HG03103 (cell line): Measurements from ENCODE around the gene JAK1.
"Not testable (repeated sequence)": the region's sequence is repeated elsewhere in the genome, so short reads cannot be mapped to it uniquely, and the experiment has no call there.

ENCODE experiments used
- ATAC-seq: cut with Tn5 transposase; IDR thresholded peaks from one replicate; pipeline ENCODE4 v1.9.1; 2021; ENCODE audit warnings: low read depth; ENCODE audit not compliant: unreplicated experiment

Gene JAK1

DNA sequence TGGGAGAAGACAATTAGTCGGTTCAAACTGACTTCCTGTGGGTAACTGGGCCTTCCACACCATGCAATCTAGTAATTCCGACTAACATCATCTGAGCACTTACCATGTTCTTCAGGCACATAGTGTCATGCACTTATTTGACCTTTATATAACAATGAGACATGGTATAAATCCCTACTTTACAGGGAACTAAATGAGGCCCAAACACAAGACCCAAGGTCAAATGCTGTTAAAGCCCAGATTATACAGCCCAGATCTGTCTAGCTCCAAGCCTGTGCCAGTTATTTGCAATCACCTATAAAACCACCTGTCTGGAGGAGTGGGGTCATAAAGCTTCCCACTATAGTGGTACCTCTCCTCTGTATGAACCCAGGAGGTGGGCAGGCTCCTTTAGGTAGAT lies 40.8 kb downstream of the JAK1 start:
- no peak for ATAC-seq

DNA sequence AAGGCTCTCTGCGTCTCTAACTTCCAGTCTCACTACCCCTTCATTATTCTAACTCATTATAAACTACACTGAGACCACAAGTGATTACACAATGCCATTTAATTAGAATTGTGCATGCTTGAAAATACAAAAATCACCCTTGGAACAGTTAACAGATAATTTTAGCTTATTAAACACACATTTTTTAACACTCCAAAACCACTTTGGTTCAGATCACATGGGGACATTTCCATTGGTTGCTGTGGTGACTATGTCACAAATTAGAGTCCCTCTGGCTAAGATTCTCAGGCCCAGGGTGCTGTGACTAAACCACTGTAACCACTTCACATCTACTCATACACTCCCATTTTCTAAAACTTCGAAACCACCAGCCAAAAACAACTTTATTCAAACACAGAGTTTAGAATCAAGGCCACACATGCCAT lies 43.0 kb downstream of the JAK1 start:
- ATAC-seq: no peak

- no peak for ATAC-seq
Observed at GRCh38 chr1:64922336-64922735, 44.0 kb downstream of the JAK1 start.

- no peak for ATAC-seq
Observed at GRCh38 chr1:64921771-64922170, 44.6 kb downstream of the JAK1 start.

DNA sequence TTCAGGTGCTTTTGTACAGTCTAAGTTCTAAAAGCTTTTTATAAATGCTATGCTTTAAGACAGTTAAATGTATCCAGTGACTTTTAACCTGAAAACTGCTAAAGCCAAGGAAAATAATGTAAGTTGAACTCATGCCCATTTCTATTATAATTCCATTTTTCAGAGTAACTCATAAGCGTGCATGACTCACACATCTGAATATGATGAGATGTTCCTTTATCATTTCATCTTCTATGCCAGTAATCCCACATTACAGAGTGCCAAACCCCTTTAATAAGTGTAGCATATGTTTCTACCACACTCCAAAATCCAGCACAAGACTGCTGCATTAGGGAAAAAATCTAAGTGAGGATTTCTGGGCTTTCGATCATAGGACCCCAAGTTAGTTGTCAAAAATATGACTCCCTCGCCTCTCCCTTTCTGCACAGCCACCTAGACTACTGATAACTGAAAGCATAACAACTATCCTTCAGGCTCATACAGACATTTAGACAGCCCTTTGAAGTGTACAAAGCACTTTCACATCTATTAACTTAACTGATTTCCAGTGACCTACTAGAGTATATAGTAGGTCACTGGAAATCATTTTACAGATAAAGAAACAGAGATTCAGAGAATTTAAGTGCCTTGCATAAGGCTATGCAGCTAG lies 45.3 kb downstream of the JAK1 start:
- ATAC-seq: no peak

DNA sequence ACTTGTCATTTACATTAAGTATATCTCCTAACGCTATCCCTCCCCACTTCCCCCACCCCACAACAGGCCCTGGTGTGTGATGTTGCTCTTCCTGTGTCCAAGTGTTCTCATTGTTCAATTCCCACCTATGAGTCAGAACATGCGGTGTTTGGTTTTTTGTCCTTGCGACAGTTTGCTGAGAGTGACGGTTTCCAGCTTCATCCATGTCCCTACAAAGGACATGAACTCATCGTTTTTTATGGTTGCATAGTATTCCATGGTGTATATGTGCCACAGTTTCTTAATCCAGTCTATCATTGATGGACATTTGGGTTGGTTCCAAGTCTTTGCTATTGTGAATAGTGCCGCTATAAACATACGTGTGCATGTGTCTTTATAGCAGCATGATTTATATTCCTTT lies 47.2 kb downstream of the JAK1 start:
- not testable (repeated sequence) for ATAC-seq

DNA sequence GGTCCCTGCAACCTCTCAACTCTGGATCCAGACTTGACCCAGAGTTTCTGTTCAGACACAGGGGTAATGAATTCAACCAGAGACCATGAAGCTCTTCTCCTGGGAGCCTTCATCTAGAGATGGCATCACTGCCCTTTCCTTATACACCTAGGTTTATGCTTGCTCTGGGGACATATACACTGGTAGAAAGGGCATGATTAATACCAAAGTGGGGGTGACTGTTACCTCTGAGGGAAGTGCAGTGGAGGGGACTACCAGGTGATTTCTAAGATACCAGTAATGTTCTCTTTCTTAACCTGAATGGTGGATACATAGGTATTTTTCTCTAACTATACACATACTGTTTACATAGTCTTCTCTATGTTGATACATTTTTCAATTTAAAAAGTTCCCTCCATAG lies 48.4 kb downstream of the JAK1 start:
- no peak for ATAC-seq

- ATAC-seq: no peak
Observed at GRCh38 chr1:64917328-64917861, 49.0 kb downstream of the JAK1 start.

DNA sequence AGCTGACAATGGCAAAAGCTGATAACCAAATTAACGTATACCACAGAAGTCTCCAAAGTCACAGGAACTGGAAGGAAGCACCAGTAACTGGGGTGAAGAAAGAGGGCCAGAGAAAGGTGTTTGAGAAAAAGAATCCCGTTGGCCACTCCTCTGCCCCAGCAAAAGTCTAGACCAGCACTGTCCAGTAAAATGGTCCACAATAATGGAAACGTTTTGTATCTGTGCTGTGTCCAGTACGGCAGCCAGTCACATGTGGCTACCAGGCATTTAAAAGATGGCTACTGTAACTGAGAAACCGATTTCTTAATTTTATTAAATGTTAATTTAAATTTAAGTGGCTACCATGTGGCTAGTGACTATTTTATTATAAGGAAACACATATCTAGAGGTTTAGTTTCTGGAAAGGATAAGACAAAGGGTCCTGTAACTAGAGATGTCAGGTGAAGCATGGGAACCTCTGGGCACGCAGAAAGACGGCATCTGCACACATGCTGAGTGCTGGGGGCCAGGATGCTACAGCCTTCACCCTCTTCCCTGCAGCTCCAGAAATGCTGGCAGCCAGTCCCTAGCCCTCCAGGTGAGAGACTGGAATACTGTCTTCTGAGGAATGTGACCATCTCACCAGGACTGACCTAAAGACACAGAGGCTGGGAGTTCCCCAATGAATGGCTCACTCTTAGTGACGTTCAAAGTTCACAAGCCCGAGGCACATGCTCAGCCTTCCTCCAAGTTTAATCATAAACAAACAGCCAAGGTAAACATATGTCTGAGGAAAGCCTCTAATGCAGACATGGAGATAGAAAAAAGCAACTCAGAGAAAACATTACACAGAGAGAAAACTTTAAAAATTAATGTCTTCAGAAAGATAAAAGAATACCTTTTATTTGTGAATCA lies 50.7 kb downstream of the JAK1 start:
- no peak for ATAC-seq

DNA sequence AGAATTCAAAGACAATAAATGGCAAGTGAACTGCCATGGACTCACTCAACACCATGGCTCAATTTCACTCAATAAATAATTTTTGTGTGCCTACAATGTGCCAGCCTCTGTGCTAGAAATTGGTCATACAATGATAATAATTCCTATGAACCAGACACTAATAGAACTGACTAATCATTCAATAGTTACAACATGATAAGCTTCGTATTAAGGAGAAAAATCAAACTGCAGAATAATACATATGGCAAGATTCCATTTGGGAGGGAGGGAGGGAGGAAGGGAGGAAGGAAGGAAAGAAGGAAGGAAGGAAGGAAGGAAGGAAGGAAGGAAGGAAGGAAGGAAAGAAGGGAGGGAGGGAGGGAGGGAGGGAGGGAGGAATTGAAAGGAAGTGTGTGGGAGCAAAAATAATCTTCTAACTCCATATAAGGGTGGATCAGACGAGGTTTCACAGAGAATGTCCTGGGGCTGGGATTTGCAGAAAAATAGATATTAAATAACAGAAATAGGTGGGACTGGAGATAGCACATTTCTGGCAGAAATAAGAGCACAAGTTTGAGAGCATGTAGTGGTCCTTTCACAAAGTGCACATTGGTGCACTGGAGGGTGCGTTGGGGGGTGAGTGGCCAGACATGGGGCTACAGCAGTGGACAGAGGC lies 52.9 kb downstream of the JAK1 start:
- no peak for ATAC-seq

GRCh38 chr1:64912191-64912590 lies 54.2 kb downstream of the JAK1 start:
- ATAC-seq: no peak

- ATAC-seq: no peak
Observed at GRCh38 chr1:64911326-64911725, 55.0 kb downstream of the JAK1 start.

- no peak for ATAC-seq
Observed at GRCh38 chr1:64909031-64909430, 57.3 kb downstream of the JAK1 start.

DNA sequence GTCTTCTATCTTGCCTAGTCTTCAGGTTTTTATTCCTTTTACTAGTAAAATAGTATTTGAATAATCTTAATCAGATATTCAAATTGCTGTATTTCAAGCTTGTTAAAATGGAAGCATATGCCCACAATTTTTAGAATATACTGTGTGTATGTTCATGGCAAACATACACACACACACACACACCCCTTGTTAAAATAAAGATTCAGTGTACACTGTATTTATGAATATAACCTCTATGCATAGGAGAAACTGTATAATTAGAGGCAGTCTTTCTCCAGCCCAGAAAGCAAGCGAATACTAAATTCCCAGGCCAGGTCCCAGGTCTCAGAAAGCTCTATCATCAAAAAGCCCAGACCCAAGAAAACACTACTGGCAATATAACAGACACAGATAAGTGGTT lies 57.8 kb downstream of the JAK1 start:
- no peak for ATAC-seq

- ATAC-seq: no peak
Observed at GRCh38 chr1:64906447-64906846, 59.9 kb downstream of the JAK1 start.

GRCh38 chr1:64903593-64903992 lies 62.8 kb downstream of the JAK1 start:
- no peak for ATAC-seq

- ATAC-seq: no peak
Observed at GRCh38 chr1:64901663-64902062, 64.7 kb downstream of the JAK1 start.

DNA sequence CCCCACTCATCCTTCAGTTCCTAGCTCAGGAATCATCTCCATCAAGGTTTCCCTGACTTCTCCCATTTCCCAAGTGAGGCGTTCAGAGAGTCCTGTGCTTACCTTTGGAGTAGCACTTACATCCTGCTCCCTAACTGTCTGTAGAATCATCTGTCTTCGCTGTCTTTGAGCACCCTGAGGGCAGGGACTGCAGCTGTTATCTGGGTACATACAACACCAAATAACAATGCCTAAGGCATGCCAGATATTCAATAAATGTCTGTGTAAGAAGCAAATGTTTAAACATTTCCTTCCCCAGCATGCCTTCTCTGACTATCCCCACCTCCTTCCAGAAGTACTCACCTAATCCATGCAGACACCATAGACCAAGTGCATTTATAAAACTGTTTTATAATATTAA lies 65.4 kb downstream of the JAK1 start:
- no peak for ATAC-seq

DNA sequence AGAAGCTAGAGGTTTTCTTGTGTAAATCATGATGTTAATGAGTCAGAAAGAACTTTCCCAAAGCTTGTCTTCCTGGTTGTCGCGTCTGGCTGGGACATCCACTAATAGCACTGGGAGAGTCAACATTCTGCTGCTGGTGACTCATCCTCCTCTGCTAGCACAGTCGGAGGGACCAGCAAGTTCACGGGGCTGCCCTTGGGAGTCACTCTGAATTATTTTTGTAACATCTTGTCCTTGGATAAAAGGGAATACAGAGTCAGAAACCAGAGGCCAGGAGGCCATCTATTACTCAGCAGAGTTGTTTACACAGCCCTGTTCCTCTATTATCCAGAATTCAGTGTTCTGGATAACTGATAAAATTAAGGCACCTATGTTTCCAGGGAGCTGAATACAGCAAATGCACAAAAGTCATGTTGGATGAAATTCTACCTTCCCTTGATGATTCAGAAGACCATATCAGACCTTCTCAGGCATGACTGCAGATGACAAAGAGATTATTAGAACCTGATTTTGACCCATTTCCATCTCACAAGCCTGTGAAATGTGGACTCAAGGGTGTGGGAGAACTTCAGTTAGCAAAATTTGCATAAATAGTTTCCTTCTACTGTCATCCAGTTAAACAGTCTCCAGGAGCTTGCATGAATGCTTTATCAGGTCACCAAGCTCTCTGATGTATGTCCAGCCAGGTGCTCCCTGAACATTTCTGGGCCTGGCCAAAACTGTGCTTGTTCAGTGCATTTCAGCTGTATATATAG lies 68.1 kb downstream of the JAK1 start:
- ATAC-seq: no peak

DNA sequence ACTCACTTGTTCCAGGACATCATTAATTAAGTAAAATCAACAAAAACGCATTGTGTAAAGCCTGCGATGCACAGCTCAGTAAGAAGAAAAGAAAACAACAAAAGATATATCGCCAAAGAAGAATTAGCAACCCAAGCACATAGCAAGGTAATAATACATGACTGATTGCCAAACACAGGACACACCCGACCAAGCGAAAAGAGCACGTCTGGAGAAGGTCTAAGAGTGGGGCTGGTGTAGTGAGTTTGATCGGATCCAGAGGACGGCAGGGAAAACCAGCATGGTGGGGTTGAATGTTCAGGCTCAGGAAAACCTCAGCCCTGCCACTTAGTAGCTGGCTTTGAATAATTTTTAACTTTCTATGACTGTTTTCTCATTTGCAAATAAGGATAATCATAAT lies 69.8 kb downstream of the JAK1 start:
- ATAC-seq: no peak

DNA sequence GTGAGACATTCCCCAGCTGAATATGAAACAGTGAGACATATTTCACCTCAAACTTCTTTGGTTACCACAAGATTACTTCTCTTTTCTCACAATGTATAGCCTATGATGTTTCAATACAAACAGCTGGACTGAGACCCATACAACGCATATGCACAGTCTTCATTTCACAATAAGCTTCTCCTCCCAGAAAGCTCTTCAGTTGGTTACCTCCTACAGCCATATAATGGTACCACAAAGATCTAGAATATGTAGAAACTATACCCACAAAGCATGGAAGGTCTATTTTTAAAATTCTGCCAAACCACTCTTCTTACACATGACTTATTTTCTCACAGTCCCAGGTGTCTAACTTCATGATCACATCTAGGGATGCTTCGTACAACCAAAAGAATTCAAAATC lies 70.8 kb downstream of the JAK1 start:
- ATAC-seq: peak; percentile 82
